ENCODE measurements around the gene ZNF672.

The ZNF672 gene

GRCh38 chr1:248838357-248839167 lies 538 bp downstream of the ZNF672 start:
- DNase-seq, result peak; percentile 86

- DNase-seq, result no peak
Measured at GRCh38 chr1:248839168-248839555, 1.1 kb downstream of the ZNF672 start.

GRCh38 chr1:248840946-248841345 lies 2.9 kb downstream of the ZNF672 start:
- DNase-seq, result no peak

- peak; percentile 45 for DNase-seq
Measured at GRCh38 chr1:248841702-248842395, 3.8 kb downstream of the ZNF672 start.

- DNase-seq, result no peak
Measured at GRCh38 chr1:248842781-248843331, 4.8 kb downstream of the ZNF672 start.

- DNase-seq, result no peak
Measured at GRCh38 chr1:248843687-248844086, 5.7 kb downstream of the ZNF672 start.

GRCh38 chr1:248844526-248844925 lies 6.5 kb downstream of the ZNF672 start:
- no peak for DNase-seq

GRCh38 chr1:248847181-248847955 lies 9.3 kb downstream of the ZNF672 start:
- DNase-seq, result no peak

- no peak for DNase-seq
Measured at GRCh38 chr1:248847956-248848561, 10.0 kb downstream of the ZNF672 start.

- DNase-seq, result no peak
Measured at GRCh38 chr1:248848602-248849001, 10.6 kb downstream of the ZNF672 start.

GRCh38 chr1:248849152-248849551 lies 11.1 kb downstream of the ZNF672 start:
- DNase-seq, result no peak

- DNase-seq, result no peak
Measured at GRCh38 chr1:248849637-248850036, 11.6 kb downstream of the ZNF672 start.

- DNase-seq, result no peak
Measured at GRCh38 chr1:248850124-248850523, 12.1 kb downstream of the ZNF672 start.

- no peak for DNase-seq
Measured at GRCh38 chr1:248850536-248851251, 12.7 kb downstream of the ZNF672 start.

- DNase-seq, result no peak
Measured at GRCh38 chr1:248851390-248851789, 13.4 kb downstream of the ZNF672 start.

GRCh38 chr1:248852481-248853405 lies 14.7 kb downstream of the ZNF672 start:
- DNase-seq, result no peak

- DNase-seq, result no peak
Measured at GRCh38 chr1:248853663-248854375, 15.8 kb downstream of the ZNF672 start.

- DNase-seq, result no peak
Measured at GRCh38 chr1:248855580-248855979, 17.6 kb downstream of the ZNF672 start.

- no peak for DNase-seq
Measured at GRCh38 chr1:248856176-248856575, 18.2 kb downstream of the ZNF672 start.

GRCh38 chr1:248857201-248857600 lies 19.2 kb downstream of the ZNF672 start:
- no peak for DNase-seq

Measured in activated CD4-positive, alpha-beta T cell treated with anti-CD3 and anti-CD28 coated beads, Interleukin-2, amount 50 U/mL, for 1 hour (primary cell).